Sigmoid colon (tissue), 7 donors: ENCODE measurements around the gene PPP1R3G. TPM values are rescaled to one million over a fixed set of nuclear protein-coding genes. Genes with fewer than 3 reads are reported as not detected.

Source experiments
- DNase-seq: peaks from one replicate; pipeline ENCODE4 v3.0.0-alpha.2; 2019
- H3K27ac ChIP-seq, 4 donors: fragments of 200-600 bp; sonication (generic); one replicate each; pipeline ENCODE4 v1.5.1; 2016 to 2019; ENCODE audit warnings: mild to moderate bottlenecking in 1 of 4
- H3K27me3 ChIP-seq, 3 donors: fragments of 200-600 bp; sonication (generic); one replicate each; pipeline ENCODE4 v1.5.1; 2019; ENCODE audit warnings: mild to moderate bottlenecking in 1 of 3
- H3K36me3 ChIP-seq, 4 donors: fragments of 200-600 bp; sonication (generic); one replicate each; pipeline ENCODE4 v1.5.1; 2016 to 2019
- H3K4me1 ChIP-seq, 4 donors: fragments of 200-600 bp; sonication (generic); one replicate each; pipeline ENCODE4 v1.5.1; 2017 to 2019
- H3K4me3 ChIP-seq, 4 donors: fragments of 200-600 bp; sonication (generic); one replicate each; pipeline ENCODE4 v1.5.1; 2017 to 2019; ENCODE audit warnings: mild to moderate bottlenecking in 2 of 4, moderate library complexity in 1 of 4
- H3K9me3 ChIP-seq, 4 donors: fragments of 200-600 bp in 3 of 4; sonication (generic) in 3 of 4; one replicate each; pipeline versions ENCODE4 v1.5.1 to v1.6.1; 2013 to 2019
- EP300 ChIP-seq, 4 donors: sonication (generic); formaldehyde crosslinking; IDR thresholded peaks; one replicate each; pipeline ENCODE4 v1.6.1; 2017; ENCODE audit warnings: antibody characterized with exemption in 4 of 4
- POLR2A ChIP-seq, 2 donors: fragments of 450-650 bp; IDR thresholded peaks; one replicate each; pipeline ENCODE4 v1.6.1; 2016; ENCODE audit warnings: antibody characterized with exemption in 2 of 2, mild to moderate bottlenecking in 2 of 2, moderate library complexity in 2 of 2
- POLR2AphosphoS5 ChIP-seq, 4 donors: sonication (generic); formaldehyde crosslinking; IDR thresholded peaks; one replicate each; pipeline ENCODE4 v1.6.1; 2017; ENCODE audit warnings: antibody characterized with exemption in 4 of 4
- WGBS, 2 donors: extraction: QIAGEN DNeasy Blood & Tissue Kit; methylation state at CpG; one replicate each; pipeline ENCODE4 v1.1.7; 2013; 5-methylcytosine and 5-hydroxymethylcytosine counted together
- intact Hi-C: fragments of 100-400 bp; cut with DNase I; formaldehyde crosslinking; loops from one replicate; pipeline ENCODE4 v1.15.1; 2023
- polyA plus RNA-seq, 3 donors: library from polyadenylated mRNA; stranded (reverse); fragments of 200-250 nt; gene quantifications; one replicate each; pipeline ENCODE4 v1.2.3, GENCODE V29; 2013
- total RNA-seq, 4 donors: library from RNA; depleted of rRNA; stranded (reverse); fragments of >200 nt; gene quantifications; one replicate each; pipeline ENCODE4 v1.1.0, GENCODE V29; 2016
- TF ChIP-seq, protein P1 (sequence below), 4 experiments: fragments of 450-650 bp in 3 of 4; fragments of 200-600 bp in 1 of 4; IDR thresholded peaks; one replicate each; pipeline ENCODE4 v1.5.1; 2016 to 2019; ENCODE audit warnings: antibody characterized with exemption in 4 of 4, mild to moderate bottlenecking in 3 of 4, moderate library complexity in 2 of 4
- donor health status: healthy with polysubstance abuse.
- donor health status: Bipolar disorder and iron deficiency.
- donor health status: healthy.

Gene PPP1R3G
- total and polyA plus RNA-seq, 7 donors = under 0.01 to 3.0 (median 1.8) TPM

DNA sequence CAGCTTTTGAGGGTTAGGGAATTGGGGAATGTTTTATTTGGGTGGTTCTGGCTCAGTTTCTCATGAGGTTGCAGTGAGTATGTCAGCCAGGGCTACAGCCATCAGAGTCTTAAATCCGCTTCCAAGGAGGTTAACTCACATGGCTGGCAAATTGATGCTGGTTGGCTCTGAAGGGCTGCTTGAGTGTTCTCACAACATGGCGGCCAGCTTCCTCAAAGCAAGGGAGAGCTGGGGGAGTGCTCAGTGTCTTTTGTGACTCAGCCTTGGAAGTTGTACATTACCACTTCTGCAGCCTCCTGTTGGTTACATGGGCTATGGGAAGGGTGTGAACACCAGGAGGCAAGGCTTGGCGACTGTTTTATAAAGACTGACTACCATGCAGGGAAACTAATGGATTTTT, 17.8 kb upstream of the PPP1R3G start:
- Histone ChIP-seq H3K9me3 (peaks cover 0 to 6% (median 2%) of the 10 kb centered on the region in 4 donors), H3K36me3 (no peaks in the 10 kb centered on the region), H3K4me3 (no peak overlapping the region), H3K27ac (no peak overlapping the region), H3K27me3 (no peaks in the 10 kb centered on the region), H3K4me1 (no peaks in the 10 kb centered on the region)
- no peak for DNase-seq
- no peak for TF ChIP-seq POLR2AphosphoS5 (IDR thresholded peaks at IDR 0.05)
- TF ChIP-seq POLR2A (IDR thresholded peaks at IDR 0.05) = no peak
- TF ChIP-seq EP300 (IDR thresholded peaks at IDR 0.05) = no peak
- TF ChIP-seq, protein P1, sequence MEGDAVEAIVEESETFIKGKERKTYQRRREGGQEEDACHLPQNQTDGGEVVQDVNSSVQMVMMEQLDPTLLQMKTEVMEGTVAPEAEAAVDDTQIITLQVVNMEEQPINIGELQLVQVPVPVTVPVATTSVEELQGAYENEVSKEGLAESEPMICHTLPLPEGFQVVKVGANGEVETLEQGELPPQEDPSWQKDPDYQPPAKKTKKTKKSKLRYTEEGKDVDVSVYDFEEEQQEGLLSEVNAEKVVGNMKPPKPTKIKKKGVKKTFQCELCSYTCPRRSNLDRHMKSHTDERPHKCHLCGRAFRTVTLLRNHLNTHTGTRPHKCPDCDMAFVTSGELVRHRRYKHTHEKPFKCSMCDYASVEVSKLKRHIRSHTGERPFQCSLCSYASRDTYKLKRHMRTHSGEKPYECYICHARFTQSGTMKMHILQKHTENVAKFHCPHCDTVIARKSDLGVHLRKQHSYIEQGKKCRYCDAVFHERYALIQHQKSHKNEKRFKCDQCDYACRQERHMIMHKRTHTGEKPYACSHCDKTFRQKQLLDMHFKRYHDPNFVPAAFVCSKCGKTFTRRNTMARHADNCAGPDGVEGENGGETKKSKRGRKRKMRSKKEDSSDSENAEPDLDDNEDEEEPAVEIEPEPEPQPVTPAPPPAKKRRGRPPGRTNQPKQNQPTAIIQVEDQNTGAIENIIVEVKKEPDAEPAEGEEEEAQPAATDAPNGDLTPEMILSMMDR (IDR thresholded peaks at IDR 0.05) = no peak
- WGBS, 2 donors = 97% methylated on average over 3 of the region's 3 CpGs
- intact Hi-C loops = no loop called here

GRCh38 chr6:5068153-5068751, 16.9 kb upstream of the PPP1R3G start:
- H3K27ac ChIP-seq = no peak overlapping the region
- H3K9me3 ChIP-seq = peaks cover 0 to 6% (median 2%) of the 10 kb centered on the region in 4 donors
- H3K27me3 ChIP-seq = no peaks in the 10 kb centered on the region
- H3K36me3 ChIP-seq = no peaks in the 10 kb centered on the region
- H3K4me3 ChIP-seq = no peak overlapping the region
- no peaks in the 10 kb centered on the region for H3K4me1 ChIP-seq
- TF ChIP-seq, protein P1 (IDR thresholded peaks at IDR 0.05) = no peak
- no peak for TF ChIP-seq POLR2AphosphoS5 (IDR thresholded peaks at IDR 0.05)
- no peak for TF ChIP-seq EP300 (IDR thresholded peaks at IDR 0.05)
- TF ChIP-seq POLR2A (IDR thresholded peaks at IDR 0.05) = no peak
- intact Hi-C loops = no loop called here
- WGBS, 2 donors = 71 to 89% methylated on average over 17 of the region's 17 CpGs
- DNase-seq = no peak

DNA sequence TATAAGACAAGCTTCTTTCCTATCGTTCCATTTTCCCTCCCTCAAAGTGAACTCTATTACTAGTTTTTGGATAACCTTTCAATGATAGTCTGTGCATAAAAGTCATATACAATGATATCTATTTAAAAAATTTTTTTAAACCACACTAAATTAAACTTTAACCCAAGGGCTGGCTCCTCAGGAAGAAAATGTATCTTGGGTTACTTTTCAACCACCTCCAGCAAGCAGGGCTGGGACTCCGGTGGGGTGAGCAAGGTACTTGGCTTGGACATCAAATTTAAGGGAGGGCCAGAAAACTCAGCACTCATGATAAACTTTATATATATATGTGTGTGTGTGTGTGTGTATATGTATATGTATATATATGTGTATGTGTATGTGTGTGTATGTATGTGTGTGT, 13.9 kb upstream of the PPP1R3G start:
- no peaks in the 10 kb centered on the region for H3K27me3 ChIP-seq
- TF ChIP-seq EP300 (IDR thresholded peaks at IDR 0.05) = no peak
- no peak for TF ChIP-seq POLR2A (IDR thresholded peaks at IDR 0.05)
- no peak for TF ChIP-seq POLR2AphosphoS5 (IDR thresholded peaks at IDR 0.05)
- TF ChIP-seq, protein P1 (IDR thresholded peaks at IDR 0.05) = no peak
- H3K4me3 ChIP-seq = no peak overlapping the region
- WGBS, 2 donors = 20 to 67% methylated on average over 2 of the region's 2 CpGs
- H3K36me3 ChIP-seq = no peaks in the 10 kb centered on the region
- H3K4me1 ChIP-seq = no peaks in the 10 kb centered on the region
- intact Hi-C loops = no loop called here
- no peak for DNase-seq
- peaks cover 0 to 6% (median 2%) of the 10 kb centered on the region in 4 donors for H3K9me3 ChIP-seq
- no peak overlapping the region for H3K27ac ChIP-seq

DNA sequence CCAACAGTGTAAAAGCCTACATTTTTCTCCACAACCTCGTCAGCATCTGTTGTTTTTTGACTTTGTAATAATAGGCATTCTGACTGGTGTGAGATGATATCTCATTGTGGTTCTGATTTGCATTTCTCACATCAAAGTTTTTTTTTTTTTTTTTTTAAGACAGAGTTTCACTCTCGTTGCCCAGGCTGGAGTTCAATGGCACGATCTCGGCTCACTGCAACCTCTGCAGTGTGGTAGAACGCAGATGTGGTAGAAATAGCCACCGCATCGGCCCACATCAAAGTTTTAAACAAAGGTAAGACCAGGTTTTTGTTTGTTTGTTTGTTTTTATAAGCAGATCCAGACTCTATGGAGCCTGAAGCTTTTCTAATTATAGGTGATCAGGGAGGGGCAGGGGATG, 12.7 kb upstream of the PPP1R3G start:
- peaks cover 0 to 2% (median 0%) of the 10 kb centered on the region in 4 donors for H3K9me3 ChIP-seq
- H3K27me3 ChIP-seq = no peaks in the 10 kb centered on the region
- no peak overlapping the region for H3K27ac ChIP-seq
- no peak for DNase-seq
- H3K36me3 ChIP-seq = no peaks in the 10 kb centered on the region
- H3K4me3 ChIP-seq = no peak overlapping the region
- TF ChIP-seq, protein P1 (IDR thresholded peaks at IDR 0.05) = no peak
- no peak for TF ChIP-seq POLR2AphosphoS5 (IDR thresholded peaks at IDR 0.05)
- no peak for TF ChIP-seq EP300 (IDR thresholded peaks at IDR 0.05)
- WGBS, 2 donors = 77 to 85% methylated on average over 7 of the region's 7 CpGs
- intact Hi-C loops = no loop called here
- no peaks in the 10 kb centered on the region for H3K4me1 ChIP-seq

GRCh38 chr6:5073992-5074391, 11.1 kb upstream of the PPP1R3G start:
- WGBS, 2 donors = 71 to 85% methylated on average over 3 of the region's 3 CpGs
- TF ChIP-seq, protein P1 (IDR thresholded peaks at IDR 0.05) = no peak
- TF ChIP-seq POLR2AphosphoS5 (IDR thresholded peaks at IDR 0.05) (no peak), POLR2A (IDR thresholded peaks at IDR 0.05) (no peak), EP300 (IDR thresholded peaks at IDR 0.05) (no peak)
- intact Hi-C loops = no loop called here

More at GRCh38 chr6:5073992-5074391, 11.1 kb upstream of the PPP1R3G start:
- Histone ChIP-seq H3K27me3 (no peaks in the 10 kb centered on the region), H3K4me1 (no peaks in the 10 kb centered on the region), H3K9me3 (no peaks in the 10 kb centered on the region), H3K27ac (no peak overlapping the region), H3K4me3 (no peak overlapping the region), H3K36me3 (no peaks in the 10 kb centered on the region)
- no peak for DNase-seq
